Adrenal gland (tissue), 12 donors: ENCODE data around the gene RNF5. TPM values are rescaled to one million over a fixed set of nuclear protein-coding genes. Genes with fewer than 3 reads are reported as not detected.

Source experiments
- DNase-seq, 7 donors: peaks; one replicate each; pipeline ENCODE4 v3.0.0-alpha.2; 2019 to 2020
- H3K27ac ChIP-seq, 5 donors: fragments of 200-600 bp; sonication (generic) in 4 of 5; 1 replicate in 3 of 5; 2 replicates in 2 of 5; pipeline versions ENCODE4 v1.5.1 to v1.8.0; 2016 to 2020; ENCODE audit warnings: mild to moderate bottlenecking in 1 of 5
- H3K27me3 ChIP-seq: fragments of 200-600 bp; 2 replicates; pipeline ENCODE4 v1.8.0; 2021
- H3K36me3 ChIP-seq, 2 donors: fragments of 200-600 bp; replicated peaks in 1 of 2; 1 replicate in 1 of 2; 2 replicates in 1 of 2; pipeline versions ENCODE4 v1.5.1 to v1.8.0; 2018 to 2022
- H3K4me1 ChIP-seq, 2 donors: fragments of 200-600 bp; replicated peaks in 1 of 2; 1 replicate in 1 of 2; 2 replicates in 1 of 2; pipeline versions ENCODE4 v1.5.1 to v1.8.0; 2018 to 2021
- H3K4me3 ChIP-seq, 4 donors: fragments of 200-600 bp; sonication (generic) in 3 of 4; one replicate each; pipeline ENCODE4 v1.5.1; 2016 to 2018
- H3K9me3 ChIP-seq, 3 donors: fragments of 200-600 bp; sonication (generic) in 1 of 3; replicated peaks in 1 of 3; 1 replicate in 2 of 3; 2 replicates in 1 of 3; pipeline versions ENCODE4 v1.5.1 to v1.8.0; 2016 to 2021
- POLR2A ChIP-seq, 2 donors: fragments of 450-650 bp; IDR thresholded peaks; one replicate each; pipeline ENCODE4 v1.6.1; 2017; ENCODE audit warnings: antibody characterized with exemption in 2 of 2, mild to moderate bottlenecking in 2 of 2, moderate library complexity in 1 of 2
- WGBS, 4 donors: extraction: QIAGEN DNeasy Blood & Tissue Kit in 2 of 4; methylation state at CpG; one replicate each; pipeline versions ENCODE4 v1.1.5 to v1.1.7; 2013 to 2017; 5-methylcytosine and 5-hydroxymethylcytosine counted together
- intact Hi-C, 2 donors: fragments of 100-400 bp; cut with DNase I; formaldehyde crosslinking; loops; one replicate each; pipeline versions ENCODE4 v1.14.1 to v1.15.0; 2022 to 2023
- polyA plus RNA-seq, 3 donors: library from polyadenylated mRNA; stranded (reverse); fragments of 200-250 nt in 2 of 3; fragments of 350-450 nt in 1 of 3; fragmentation: Illumina TruSeq in 1 of 3; extraction: RNeasy Lipid Tissue Mini Kit (QIAGEN cat#74804) in 1 of 3; gene quantifications; one replicate each; pipeline ENCODE4 v1.2.3, GENCODE V29; 2013 to 2014
- total RNA-seq, 9 donors: library from RNA; depleted of rRNA in 4 of 9; stranded (reverse); fragments of >200 nt in 4 of 9; fragments of 120-200 nt in 1 of 9; fragmentation: NEBNext Ultra II Directional in 1 of 9; extraction: Animal tissue kit (Norgen Biotek cat#: 25700) in 1 of 9; gene quantifications; one replicate each; pipeline versions ENCODE4 v1.1.0 to v1.2.4, GENCODE V29; 2013 to 2023
- TF ChIP-seq, protein P1 (sequence below), 6 experiments: fragments of 450-650 bp in 4 of 6; fragments of 200-600 bp in 2 of 6; sonication (generic) in 1 of 6; IDR thresholded peaks; 1 replicate in 5 of 6; 2 replicates in 1 of 6; pipeline versions ENCODE4 v1.5.1 to v1.8.0; 2016 to 2021; ENCODE audit warnings: antibody characterized with exemption in 6 of 6, mild to moderate bottlenecking in 2 of 6, moderate library complexity in 1 of 6
- donor health status: healthy with polysubstance abuse.
- donor health status: Bipolar disorder and iron deficiency.
- donor health status: DM: yes; HTN: yes; CAD: no.
- donor health status: DM: no; HTN: no; CAD: no.
- donor health status: DM: no; HTN: no; CAD: no.
- donor health status: DM: yes; HTN: yes; CAD: no.

RNF5 gene
- total and polyA plus RNA-seq, 12 donors: 47.2 to 146 (median 110) TPM

DNA sequence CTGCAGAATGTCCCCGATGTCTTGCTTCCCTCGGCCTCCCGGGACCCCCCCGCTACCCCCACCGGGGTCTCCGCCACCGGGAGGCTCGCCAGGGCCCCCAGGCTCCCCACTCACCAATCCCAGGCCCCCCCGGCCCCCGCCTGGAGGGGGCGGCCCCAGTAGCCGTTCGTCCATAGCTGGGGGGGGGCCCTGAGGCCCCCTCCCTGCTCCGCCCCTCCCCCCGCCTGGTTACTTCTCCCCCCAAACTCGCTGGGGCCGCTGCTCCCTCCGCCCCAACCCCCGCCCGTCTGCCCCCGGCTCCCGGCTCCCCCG is 11.5 kb downstream of the RNF5 start:
- WGBS, 4 donors: 2 to 16% methylated on average over 20 to 23 of the region's 23 CpGs; no CpG with 5 or more reads in 2 of the 4 donors

DNA sequence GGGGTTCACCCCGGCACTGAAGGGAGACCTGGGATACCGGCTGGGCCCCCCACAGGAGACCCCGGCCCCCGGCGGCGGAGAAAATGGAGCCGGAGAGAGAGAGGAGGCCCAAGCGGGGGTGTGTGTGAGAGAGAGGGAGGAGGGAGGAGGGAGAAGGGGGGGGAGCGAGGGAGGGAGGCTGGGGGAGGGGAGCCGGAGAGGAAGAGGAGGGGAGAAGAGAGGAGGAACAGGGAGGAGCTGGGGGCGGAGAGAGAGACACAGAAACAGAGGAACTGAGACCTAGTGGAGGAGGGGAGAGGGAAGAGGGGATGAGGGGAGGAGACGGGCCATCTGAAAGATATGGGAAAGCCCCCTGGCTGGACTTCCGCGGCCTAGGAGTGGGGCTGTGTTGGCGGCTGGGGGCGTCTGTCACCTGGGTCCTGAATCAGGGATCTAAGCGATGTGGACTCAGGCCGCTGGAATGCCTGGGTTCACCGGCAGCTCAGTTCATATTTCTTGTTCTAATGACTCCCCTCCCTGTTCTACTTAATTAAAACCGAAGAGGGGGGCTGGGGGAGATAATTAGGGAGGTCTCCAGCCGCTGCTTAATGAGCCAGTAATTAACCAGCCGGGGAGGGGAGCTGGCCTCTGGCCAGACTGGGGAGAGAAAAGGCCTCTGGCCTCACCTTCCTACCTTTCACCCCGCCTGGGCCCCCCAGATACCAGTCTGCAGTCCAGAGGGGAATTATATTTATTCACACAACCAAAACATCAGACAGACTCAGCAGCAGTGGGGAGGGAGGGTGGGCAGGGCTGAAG is 12.0 kb downstream of the RNF5 start, which contains the start of gene PBX2:
PBX2 (minus strand) TSS at position 149 of the 798 bp plus-strand sequence. CDS start 287 bp downstream, outside the sequence.
- Histone ChIP-seq H3K27ac (peak within 1 kb of the TSS; percentile 87 to 96 (median 89)), H3K9me3 (no peaks in the 10 kb centered on the region), H3K4me3 (peak within 1 kb of the TSS; percentile 25 to 82 (median 72)), H3K36me3 (peaks cover 0 to 23% of the 10 kb centered on the region in 2 donors), H3K4me1 (peaks cover 16 to 54% of the 10 kb centered on the region in 2 donors), H3K27me3 (no peaks in the 10 kb centered on the region)
- 1 to 5% (median 2%) methylated on average over 10 to 22 of the region's 23 CpGs for WGBS, 4 donors
- intact Hi-C loops: loop anchor here in 1 of 2 donors (5.0 kb wide), 1 partner anchor 78 kb away; no protein-coding TSS in a partner anchor
- TF ChIP-seq POLR2A (IDR thresholded peaks at IDR 0.05): peak in 1 of 2 donors; percentile 78
- TF ChIP-seq, protein P1, sequence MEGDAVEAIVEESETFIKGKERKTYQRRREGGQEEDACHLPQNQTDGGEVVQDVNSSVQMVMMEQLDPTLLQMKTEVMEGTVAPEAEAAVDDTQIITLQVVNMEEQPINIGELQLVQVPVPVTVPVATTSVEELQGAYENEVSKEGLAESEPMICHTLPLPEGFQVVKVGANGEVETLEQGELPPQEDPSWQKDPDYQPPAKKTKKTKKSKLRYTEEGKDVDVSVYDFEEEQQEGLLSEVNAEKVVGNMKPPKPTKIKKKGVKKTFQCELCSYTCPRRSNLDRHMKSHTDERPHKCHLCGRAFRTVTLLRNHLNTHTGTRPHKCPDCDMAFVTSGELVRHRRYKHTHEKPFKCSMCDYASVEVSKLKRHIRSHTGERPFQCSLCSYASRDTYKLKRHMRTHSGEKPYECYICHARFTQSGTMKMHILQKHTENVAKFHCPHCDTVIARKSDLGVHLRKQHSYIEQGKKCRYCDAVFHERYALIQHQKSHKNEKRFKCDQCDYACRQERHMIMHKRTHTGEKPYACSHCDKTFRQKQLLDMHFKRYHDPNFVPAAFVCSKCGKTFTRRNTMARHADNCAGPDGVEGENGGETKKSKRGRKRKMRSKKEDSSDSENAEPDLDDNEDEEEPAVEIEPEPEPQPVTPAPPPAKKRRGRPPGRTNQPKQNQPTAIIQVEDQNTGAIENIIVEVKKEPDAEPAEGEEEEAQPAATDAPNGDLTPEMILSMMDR (IDR thresholded peaks at IDR 0.05): no peak
- DNase-seq: peak; percentile 93 to 98 (median 95)

More for the DNA sequence above, 11.5 kb downstream of the RNF5 start:
- Histone ChIP-seq H3K4me3 (peak overlapping the region; percentile 25 to 82 (median 72)), H3K4me1 (peaks cover 16 to 48% of the 10 kb centered on the region in 2 donors), H3K36me3 (peaks cover 0 to 23% of the 10 kb centered on the region in 2 donors), H3K27ac (peak overlapping the region; percentile 87 to 96 (median 89)), H3K27me3 (no peaks in the 10 kb centered on the region), H3K9me3 (no peaks in the 10 kb centered on the region)
- intact Hi-C loops: loop anchor here in 1 of 2 donors (5.0 kb wide), 1 partner anchor 77 kb away; no protein-coding TSS in a partner anchor
- DNase-seq: peak in 2 of 7 donors; percentile 28 to 70
- TF ChIP-seq, protein P1 (IDR thresholded peaks at IDR 0.05): no peak
- no peak for TF ChIP-seq POLR2A (IDR thresholded peaks at IDR 0.05)

- Histone ChIP-seq H3K27ac (peak overlapping the region in 4 of 5 donors; percentile 88 to 96 (median 92)), H3K36me3 (peaks cover 0 to 21% of the 10 kb centered on the region in 2 donors), H3K9me3 (no peaks in the 10 kb centered on the region), H3K4me1 (peaks cover 16 to 50% of the 10 kb centered on the region in 2 donors), H3K27me3 (no peaks in the 10 kb centered on the region), H3K4me3 (peak overlapping the region in 1 of 4 donors; percentile 82)
- intact Hi-C loops: loop anchor here in 1 of 2 donors (5.0 kb wide), 1 partner anchor 79 kb away; no protein-coding TSS in a partner anchor
- no peak for TF ChIP-seq POLR2A (IDR thresholded peaks at IDR 0.05)
- TF ChIP-seq, protein P1 (IDR thresholded peaks at IDR 0.05): no peak
- WGBS, 4 donors: 77 to 85% (median 82%) methylated on average over 6 to 8 of the region's 8 CpGs
- peak in 2 of 7 donors; percentile 19 to 20 for DNase-seq
Observed at GRCh38 chr6:32190911-32191677, 12.9 kb downstream of the RNF5 start.
